ENCODE data around the gene PDP2. TPM values are rescaled to one million over a fixed set of nuclear protein-coding genes. Genes with fewer than 3 reads are reported as not detected.

Gene PDP2
- total RNA-seq, 4 donors from 2014 or later = 17.9 to 48.2 (median 20.5) TPM

DNA sequence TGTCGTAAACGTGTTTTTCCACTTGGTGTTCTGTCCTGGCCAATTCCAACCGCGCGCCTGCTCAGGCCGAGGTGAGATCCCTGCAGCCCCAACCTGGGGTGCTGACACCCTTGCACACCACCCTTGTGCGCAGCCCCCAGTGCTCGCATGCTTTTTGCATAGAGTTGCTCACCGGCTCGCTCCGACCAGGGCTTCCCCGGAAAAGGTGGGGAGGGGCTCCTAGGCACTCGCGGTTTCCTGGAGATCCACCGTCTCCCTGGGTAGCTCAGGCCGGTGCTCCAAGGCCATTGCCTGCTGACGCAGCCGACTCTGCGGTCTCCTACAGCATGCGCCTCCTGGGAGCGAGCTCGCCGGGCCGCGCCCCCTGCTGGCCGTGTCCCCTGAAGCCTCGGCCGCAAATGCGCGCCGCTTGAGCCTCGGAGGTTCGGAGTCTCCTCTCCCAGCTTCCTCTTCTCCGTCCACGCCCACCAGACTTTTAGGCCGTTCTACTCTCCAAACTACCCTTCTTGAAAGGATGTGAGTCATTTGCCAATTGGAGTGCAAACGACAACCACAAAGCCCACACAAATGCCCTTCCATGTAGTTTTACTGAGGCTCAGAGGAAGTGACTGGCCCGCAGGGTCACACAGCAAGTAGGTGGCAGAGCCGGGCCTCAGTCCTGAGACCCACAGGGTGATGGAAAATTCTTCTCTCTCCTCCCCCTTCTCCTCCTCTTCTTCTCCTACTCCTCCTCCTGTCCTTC lies 7.2 kb upstream of the PDP2 start:
- peak; percentile 97 for ATAC-seq (ENCODE audit: low FRiP score)
- peak; percentile 63 for DNase-seq (ENCODE audit: low spot score)

DNA sequence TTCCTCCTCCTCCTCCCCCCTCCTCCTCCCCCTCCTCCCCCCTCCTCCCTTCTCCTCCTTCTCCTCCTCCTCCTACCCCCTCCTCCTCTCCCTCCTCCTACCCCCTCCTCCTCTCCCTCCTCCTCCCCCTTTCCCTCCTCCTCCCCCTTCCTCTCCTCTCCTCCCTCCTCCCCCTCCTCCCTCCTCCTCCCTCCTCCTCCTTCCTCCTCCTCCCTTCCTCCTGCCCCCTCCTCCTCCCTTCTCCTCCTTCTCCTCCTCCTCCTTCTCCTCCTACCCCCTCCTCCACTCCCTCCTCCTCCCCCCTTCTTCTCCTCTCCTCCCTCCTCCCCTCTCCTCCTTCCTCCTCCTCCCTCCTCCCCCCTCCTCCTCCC lies 6.6 kb upstream of the PDP2 start:
- TF ChIP-seq, protein P1, sequence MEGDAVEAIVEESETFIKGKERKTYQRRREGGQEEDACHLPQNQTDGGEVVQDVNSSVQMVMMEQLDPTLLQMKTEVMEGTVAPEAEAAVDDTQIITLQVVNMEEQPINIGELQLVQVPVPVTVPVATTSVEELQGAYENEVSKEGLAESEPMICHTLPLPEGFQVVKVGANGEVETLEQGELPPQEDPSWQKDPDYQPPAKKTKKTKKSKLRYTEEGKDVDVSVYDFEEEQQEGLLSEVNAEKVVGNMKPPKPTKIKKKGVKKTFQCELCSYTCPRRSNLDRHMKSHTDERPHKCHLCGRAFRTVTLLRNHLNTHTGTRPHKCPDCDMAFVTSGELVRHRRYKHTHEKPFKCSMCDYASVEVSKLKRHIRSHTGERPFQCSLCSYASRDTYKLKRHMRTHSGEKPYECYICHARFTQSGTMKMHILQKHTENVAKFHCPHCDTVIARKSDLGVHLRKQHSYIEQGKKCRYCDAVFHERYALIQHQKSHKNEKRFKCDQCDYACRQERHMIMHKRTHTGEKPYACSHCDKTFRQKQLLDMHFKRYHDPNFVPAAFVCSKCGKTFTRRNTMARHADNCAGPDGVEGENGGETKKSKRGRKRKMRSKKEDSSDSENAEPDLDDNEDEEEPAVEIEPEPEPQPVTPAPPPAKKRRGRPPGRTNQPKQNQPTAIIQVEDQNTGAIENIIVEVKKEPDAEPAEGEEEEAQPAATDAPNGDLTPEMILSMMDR (IDR thresholded peaks at IDR 0.05) = no peak
- no peak for ATAC-seq (ENCODE audit: low FRiP score)

More for the DNA sequence above, 7.2 kb upstream of the PDP2 start:
- TF ChIP-seq, protein P1 (IDR thresholded peaks at IDR 0.05) = peak in 2 of 3 donors; percentile 3 to 90

DNA sequence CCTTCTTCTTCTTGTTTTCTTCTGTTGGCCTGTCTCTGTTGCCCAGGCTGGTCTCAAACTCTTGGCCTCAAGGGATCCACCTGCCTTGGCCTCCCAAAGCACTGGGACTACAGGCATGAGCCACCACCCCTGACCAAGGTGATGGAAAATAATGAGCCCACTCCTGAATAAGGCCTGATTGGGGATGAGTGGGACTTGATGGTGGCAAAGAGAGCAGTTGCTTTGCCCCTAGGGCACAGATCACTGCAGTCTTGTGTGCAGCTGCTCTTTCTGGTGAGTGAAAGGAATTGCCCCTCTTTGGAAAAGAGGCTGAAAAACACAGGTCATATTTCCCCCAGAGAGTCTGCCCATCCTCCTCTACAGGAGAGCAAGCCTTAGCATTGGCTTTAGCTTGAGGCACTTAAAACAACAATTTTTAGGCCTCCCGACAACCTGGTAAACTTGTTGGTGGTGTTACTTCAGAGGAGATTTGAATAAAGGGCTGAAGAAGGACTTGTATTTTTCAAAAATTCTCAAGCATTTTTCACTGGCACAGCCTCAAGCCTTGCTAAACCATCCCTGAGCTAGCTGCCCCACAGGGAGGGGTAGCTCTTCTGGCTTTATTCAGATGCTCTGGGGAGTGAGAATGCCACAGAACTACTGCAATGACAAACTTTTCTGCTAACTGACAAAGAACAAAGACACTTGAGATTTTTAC lies 6.1 kb upstream of the PDP2 start:
- no peak for ATAC-seq (ENCODE audit: low FRiP score)
- no peak for DNase-seq (ENCODE audit: low spot score)
- TF ChIP-seq, protein P1 (IDR thresholded peaks at IDR 0.05) = no peak

More for the DNA sequence above, 6.6 kb upstream of the PDP2 start:
- no peak for DNase-seq (ENCODE audit: low spot score)

DNA sequence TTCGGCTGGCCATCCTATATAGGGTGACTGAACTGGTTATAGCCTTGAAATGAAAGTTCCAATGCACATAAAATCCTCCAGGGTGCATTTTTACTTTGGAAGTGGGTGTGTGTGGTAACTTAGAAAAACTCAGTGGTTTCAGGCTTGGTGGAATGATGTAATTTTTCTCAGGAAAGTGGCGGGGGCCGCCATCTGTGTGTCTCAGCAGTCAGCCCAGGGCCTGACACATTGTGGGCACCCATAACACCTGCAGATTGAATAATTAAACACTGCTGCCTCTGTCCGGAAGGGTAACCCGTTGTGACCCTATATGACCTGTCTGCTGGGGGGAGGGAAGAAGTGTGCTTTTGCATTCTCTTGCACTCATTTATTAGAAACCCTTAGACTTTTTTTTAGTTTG lies 2.2 kb upstream of the PDP2 start:
- ATAC-seq (ENCODE audit: low FRiP score) (no peak), DNase-seq (ENCODE audit: low spot score) (no peak)
- TF ChIP-seq, protein P1 (IDR thresholded peaks at IDR 0.05) = no peak

DNA sequence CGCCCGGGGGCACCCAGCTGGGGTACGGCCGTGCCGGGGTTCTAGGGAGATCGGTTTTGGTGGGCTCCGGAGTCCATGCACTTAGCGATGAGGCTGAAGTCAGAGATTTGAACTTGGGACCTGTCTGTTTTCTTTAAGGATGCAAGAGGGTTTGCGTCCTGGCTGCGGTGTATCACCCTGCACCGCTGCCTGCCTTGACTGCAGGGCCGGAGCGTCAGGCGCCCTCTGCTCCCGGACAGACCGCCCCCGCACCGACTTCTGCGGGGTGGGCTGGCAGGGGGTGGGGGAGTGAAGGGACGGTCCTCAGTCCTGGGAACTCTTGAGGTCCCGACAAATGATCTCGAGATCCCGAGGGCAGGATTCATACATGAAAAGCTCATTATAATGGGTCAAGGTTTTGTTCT lies 701 bp downstream of the PDP2 start:
- ATAC-seq (ENCODE audit: low FRiP score) = peak; percentile 25
- DNase-seq (ENCODE audit: low spot score) = no peak
- TF ChIP-seq, protein P1 (IDR thresholded peaks at IDR 0.05) = no peak

DNA sequence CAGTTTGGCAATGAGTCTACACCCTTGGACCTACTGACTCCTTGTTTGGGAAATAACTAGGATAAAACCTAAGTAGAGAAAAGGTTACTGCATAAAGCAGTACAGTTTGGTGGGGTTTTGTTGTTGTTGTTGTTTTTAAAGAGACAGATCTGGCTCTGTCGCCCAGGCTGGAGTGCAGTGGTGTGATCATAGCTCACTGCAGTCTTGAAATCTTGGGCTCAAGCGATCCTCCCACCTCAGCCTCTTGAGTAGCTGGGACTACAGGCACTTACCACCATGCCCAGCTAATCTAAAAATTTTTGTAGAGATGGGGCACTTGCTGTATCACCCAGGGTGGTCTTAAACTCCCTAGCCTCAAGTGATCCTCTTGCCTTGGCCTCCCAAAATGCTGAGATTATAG lies 1.2 kb downstream of the PDP2 start:
- ATAC-seq (ENCODE audit: low FRiP score) (no peak), DNase-seq (ENCODE audit: low spot score) (no peak)
- TF ChIP-seq, protein P1 (IDR thresholded peaks at IDR 0.05) = no peak

All from omental fat pad (tissue), 4 donors.